GM13976 (cell line): ENCODE results near the gene ICOS.

ENCODE experiments used
- DNase-seq: peaks from one replicate; pipeline ENCODE4 v3.0.0; 2012; ENCODE audit warnings: low spot score
- CTCF ChIP-seq: IDR thresholded peaks from 2 replicates; pipeline ENCODE4 v1.5.1; 2012; ENCODE audit warnings: borderline replicate concordance, mild to moderate bottlenecking; ENCODE audit not compliant: insufficient read depth; ENCODE audit errors: extremely low read depth, missing control alignments, control extremely low read depth
- in situ Hi-C: fragments of 300-500 bp; cut with MboI; formaldehyde crosslinking; loops from one replicate; pipeline ENCODE4 v1.12.0; 2022; ENCODE audit warnings: low sequenced_read_pairs, mixed read lengths, inconsistent platforms; ENCODE audit not compliant: unreplicated experiment

Gene ICOS

GRCh38 chr2:203936535-203936934 is at the start of gene ICOS:
Gene ICOS (plus strand): TSS chr2:203936763. CDS start chr2:203936815, 52 bp downstream.
- in situ Hi-C loops, result no loop called here
- no peak for TF ChIP-seq CTCF

GRCh38 chr2:203887677-203888076 is 48.9 kb upstream of the ICOS start:
- in situ Hi-C loops, result no loop called here
- TF ChIP-seq CTCF, result no peak

More at GRCh38 chr2:203936535-203936934, at the start of gene ICOS:
- DNase-seq, result no peak

GRCh38 chr2:203889542-203889941 is 47.0 kb upstream of the ICOS start:
- TF ChIP-seq CTCF, result no peak
- in situ Hi-C loops, result no loop called here

More at GRCh38 chr2:203887677-203888076, 48.9 kb upstream of the ICOS start:
- no peak for DNase-seq

GRCh38 chr2:203889944-203890343 is 46.6 kb upstream of the ICOS start:
- no peak for DNase-seq
- TF ChIP-seq CTCF, result no peak
- in situ Hi-C loops, result no loop called here

More at GRCh38 chr2:203889542-203889941, 47.0 kb upstream of the ICOS start:
- DNase-seq, result no peak

- in situ Hi-C loops, result no loop called here
- no peak for DNase-seq
- TF ChIP-seq CTCF, result no peak
Observed at GRCh38 chr2:203890733-203891132, 45.8 kb upstream of the ICOS start.

GRCh38 chr2:203891474-203891873 is 45.1 kb upstream of the ICOS start:
- in situ Hi-C loops, result no loop called here
- no peak for DNase-seq
- TF ChIP-seq CTCF, result no peak

- TF ChIP-seq CTCF, result no peak
- in situ Hi-C loops, result no loop called here
- DNase-seq, result no peak
Observed at GRCh38 chr2:203892207-203892606, 44.4 kb upstream of the ICOS start.
